Measurements from ENCODE around the gene UNC80.
A peak's percentile ranks its signal among the peaks of the same experiment; 100 is the strongest.
"Not testable (repeated sequence)": the region's sequence is repeated elsewhere in the genome, so short reads cannot be mapped to it uniquely, and the experiment has no call there.

UNC80 gene

GRCh38 chr2:209773377-209773776 is 1.7 kb downstream of the UNC80 start:
- Histone ChIP-seq H3K36me3 (replicated peaks) (no peaks in the 10 kb centered on the region), H3K4me1 (no peaks in the 10 kb centered on the region), H3K27me3 (ENCODE audit: low read depth) (peaks cover 19% of the 10 kb centered on the region), H3K9me3 (no peaks in the 10 kb centered on the region), H3K4me3 (no peak overlapping the region)
- no peak for DNase-seq (ENCODE audit: low spot score in 2 of 2)
- in situ Hi-C loops (cut with MboI; ENCODE audit: low sequenced_read_pairs), result no loop called here

GRCh38 chr2:209787416-209787815 is 15.8 kb downstream of the UNC80 start:
- Histone ChIP-seq H3K4me3 (no peak overlapping the region), H3K36me3 (replicated peaks) (no peaks in the 10 kb centered on the region), H3K9me3 (no peaks in the 10 kb centered on the region), H3K27me3 (ENCODE audit: low read depth) (peaks cover 5% of the 10 kb centered on the region; the same call in 1 of the 2 replicates), H3K4me1 (no peaks in the 10 kb centered on the region)
- in situ Hi-C loops (cut with MboI; ENCODE audit: low sequenced_read_pairs), result no loop called here
- no peak for DNase-seq (ENCODE audit: low spot score in 2 of 2)

- in situ Hi-C loops (cut with MboI; ENCODE audit: low sequenced_read_pairs), result no loop called here
- no peaks in the 10 kb centered on the region for H3K4me1 ChIP-seq
- peaks cover 5% of the 10 kb centered on the region; the same call in 1 of the 2 replicates for H3K27me3 ChIP-seq (ENCODE audit: low read depth)
- no peak for DNase-seq (ENCODE audit: low spot score in 2 of 2)
- no peaks in the 10 kb centered on the region for H3K36me3 ChIP-seq (replicated peaks)
- no peaks in the 10 kb centered on the region for H3K9me3 ChIP-seq
- no peak overlapping the region for H3K4me3 ChIP-seq
Observed at GRCh38 chr2:209788925-209789324, 17.3 kb downstream of the UNC80 start.

GRCh38 chr2:209790066-209790728 is 18.6 kb downstream of the UNC80 start:
- Histone ChIP-seq H3K36me3 (replicated peaks) (no peaks in the 10 kb centered on the region), H3K4me1 (no peaks in the 10 kb centered on the region), H3K9me3 (no peaks in the 10 kb centered on the region), H3K4me3 (no peak overlapping the region), H3K27me3 (ENCODE audit: low read depth) (peaks cover 5% of the 10 kb centered on the region; the same call in 1 of the 2 replicates)
- DNase-seq (ENCODE audit: low spot score in 2 of 2), result no peak
- in situ Hi-C loops (cut with MboI; ENCODE audit: low sequenced_read_pairs), result no loop called here

GRCh38 chr2:209791151-209791550 is 19.5 kb downstream of the UNC80 start:
- in situ Hi-C loops (cut with MboI; ENCODE audit: low sequenced_read_pairs), result no loop called here
- H3K4me3 ChIP-seq, result no peak overlapping the region
- H3K4me1 ChIP-seq, result no peaks in the 10 kb centered on the region
- H3K9me3 ChIP-seq, result no peaks in the 10 kb centered on the region
- no peaks in the 10 kb centered on the region for H3K36me3 ChIP-seq (replicated peaks)
- no peak for DNase-seq (ENCODE audit: low spot score in 2 of 2)
- peaks cover 5% of the 10 kb centered on the region; the same call in 1 of the 2 replicates for H3K27me3 ChIP-seq (ENCODE audit: low read depth)

GRCh38 chr2:209795425-209795824 is 23.8 kb downstream of the UNC80 start:
- H3K27me3 ChIP-seq (ENCODE audit: low read depth); H3K4me3 ChIP-seq; H3K36me3 ChIP-seq (replicated peaks): not testable (repeated sequence)

GRCh38 chr2:209805351-209805750 is 33.7 kb downstream of the UNC80 start:
- Histone ChIP-seq H3K4me3 (no peak overlapping the region), H3K36me3 (replicated peaks) (no peaks in the 10 kb centered on the region), H3K27me3 (ENCODE audit: low read depth) (no peaks in the 10 kb centered on the region), H3K4me1 (no peaks in the 10 kb centered on the region), H3K9me3 (no peaks in the 10 kb centered on the region)
- in situ Hi-C loops (cut with MboI; ENCODE audit: low sequenced_read_pairs), result no loop called here
- DNase-seq (ENCODE audit: low spot score in 2 of 2), result no peak

More at GRCh38 chr2:209795425-209795824, 23.8 kb downstream of the UNC80 start:
- DNase-seq (ENCODE audit: low spot score in 2 of 2); H3K4me1 ChIP-seq; in situ Hi-C loops (cut with MboI; ENCODE audit: low sequenced_read_pairs); H3K9me3 ChIP-seq: not testable (repeated sequence)

- Histone ChIP-seq H3K4me3 (no peak overlapping the region), H3K27me3 (ENCODE audit: low read depth) (no peaks in the 10 kb centered on the region), H3K36me3 (replicated peaks) (no peaks in the 10 kb centered on the region), H3K4me1 (no peaks in the 10 kb centered on the region), H3K9me3 (no peaks in the 10 kb centered on the region)
- no peak for DNase-seq (ENCODE audit: low spot score in 2 of 2)
- in situ Hi-C loops (cut with MboI; ENCODE audit: low sequenced_read_pairs), result no loop called here
Observed at GRCh38 chr2:209806318-209806717, 34.7 kb downstream of the UNC80 start.

- Histone ChIP-seq H3K36me3 (replicated peaks) (no peaks in the 10 kb centered on the region), H3K27me3 (ENCODE audit: low read depth) (no peaks in the 10 kb centered on the region), H3K4me1 (no peaks in the 10 kb centered on the region), H3K9me3 (no peaks in the 10 kb centered on the region), H3K4me3 (no peak overlapping the region)
- DNase-seq (ENCODE audit: low spot score in 2 of 2), result no peak
- in situ Hi-C loops (cut with MboI; ENCODE audit: low sequenced_read_pairs), result no loop called here
Observed at GRCh38 chr2:209808521-209808920, 36.9 kb downstream of the UNC80 start.

GRCh38 chr2:209809256-209809655 is 37.6 kb downstream of the UNC80 start:
- in situ Hi-C loops (cut with MboI; ENCODE audit: low sequenced_read_pairs), result no loop called here
- DNase-seq (ENCODE audit: low spot score in 2 of 2), result no peak
- H3K36me3 ChIP-seq (replicated peaks), result no peaks in the 10 kb centered on the region
- no peaks in the 10 kb centered on the region for H3K4me1 ChIP-seq
- H3K9me3 ChIP-seq, result no peaks in the 10 kb centered on the region
- H3K27me3 ChIP-seq (ENCODE audit: low read depth), result no peaks in the 10 kb centered on the region
- no peak overlapping the region for H3K4me3 ChIP-seq

- Histone ChIP-seq H3K9me3 (no peaks in the 10 kb centered on the region), H3K4me1 (no peaks in the 10 kb centered on the region), H3K27me3 (ENCODE audit: low read depth) (no peaks in the 10 kb centered on the region), H3K4me3 (no peak overlapping the region), H3K36me3 (replicated peaks) (no peaks in the 10 kb centered on the region)
- peak in 1 of 2 experiments; percentile 28 for DNase-seq (ENCODE audit: low spot score in 2 of 2)
- in situ Hi-C loops (cut with MboI; ENCODE audit: low sequenced_read_pairs), result no loop called here
Observed at GRCh38 chr2:209817844-209818271, 46.2 kb downstream of the UNC80 start.

GRCh38 chr2:209818939-209819338 is 47.3 kb downstream of the UNC80 start:
- no peaks in the 10 kb centered on the region for H3K36me3 ChIP-seq (replicated peaks)
- in situ Hi-C loops (cut with MboI; ENCODE audit: low sequenced_read_pairs), result no loop called here
- no peaks in the 10 kb centered on the region for H3K27me3 ChIP-seq (ENCODE audit: low read depth)
- H3K4me3 ChIP-seq, result no peak overlapping the region
- H3K9me3 ChIP-seq, result no peaks in the 10 kb centered on the region
- no peak for DNase-seq (ENCODE audit: low spot score in 2 of 2)
- no peaks in the 10 kb centered on the region for H3K4me1 ChIP-seq

- Histone ChIP-seq H3K4me3 (no peak overlapping the region), H3K9me3 (no peaks in the 10 kb centered on the region), H3K27me3 (ENCODE audit: low read depth) (no peaks in the 10 kb centered on the region), H3K36me3 (replicated peaks) (no peaks in the 10 kb centered on the region), H3K4me1 (no peaks in the 10 kb centered on the region)
- DNase-seq (ENCODE audit: low spot score in 2 of 2), result no peak
- in situ Hi-C loops (cut with MboI; ENCODE audit: low sequenced_read_pairs), result no loop called here
Observed at GRCh38 chr2:209821806-209822205, 50.2 kb downstream of the UNC80 start.

- in situ Hi-C loops (cut with MboI; ENCODE audit: low sequenced_read_pairs), result no loop called here
Observed at GRCh38 chr2:209823484-209823883, 51.9 kb downstream of the UNC80 start.

GRCh38 chr2:209824391-209824790 is 52.8 kb downstream of the UNC80 start:
- Histone ChIP-seq H3K36me3 (replicated peaks) (no peaks in the 10 kb centered on the region), H3K27me3 (ENCODE audit: low read depth) (peaks cover 3% of the 10 kb centered on the region; the same call in 1 of the 2 replicates), H3K9me3 (no peaks in the 10 kb centered on the region), H3K4me3 (no peak overlapping the region), H3K4me1 (no peaks in the 10 kb centered on the region)
- no peak for DNase-seq (ENCODE audit: low spot score in 2 of 2)
- in situ Hi-C loops (cut with MboI; ENCODE audit: low sequenced_read_pairs), result no loop called here

More at GRCh38 chr2:209823484-209823883, 51.9 kb downstream of the UNC80 start:
- no peak for DNase-seq (ENCODE audit: low spot score in 2 of 2)
- no peaks in the 10 kb centered on the region for H3K4me1 ChIP-seq
- H3K36me3 ChIP-seq (replicated peaks), result no peaks in the 10 kb centered on the region
- no peak overlapping the region for H3K4me3 ChIP-seq
- peaks cover 3% of the 10 kb centered on the region; the same call in 1 of the 2 replicates for H3K27me3 ChIP-seq (ENCODE audit: low read depth)
- no peaks in the 10 kb centered on the region for H3K9me3 ChIP-seq

All from HAP-1 (cell line).